IPS-18a (cell line): ENCODE measurements around the gene RGPD6.
"Not testable (repeated sequence)": the region's sequence is repeated elsewhere in the genome, so short reads cannot be mapped to it uniquely, and the experiment has no call there.

ENCODE experiments used
- H3K27ac ChIP-seq: one replicate; pipeline ENCODE4 v1.5.1; 2013; ENCODE audit warnings: low read length
- H3K27me3 ChIP-seq: one replicate; pipeline ENCODE4 v1.6.1; 2013; ENCODE audit warnings: mild to moderate bottlenecking, low read length; ENCODE audit not compliant: control insufficient read depth, insufficient read depth
- H3K36me3 ChIP-seq: one replicate; pipeline ENCODE4 v1.6.1; 2013; ENCODE audit warnings: low read depth, low read length; ENCODE audit not compliant: control insufficient read depth
- H3K4me1 ChIP-seq: one replicate; pipeline ENCODE4 v1.6.1; 2013; ENCODE audit warnings: low read depth, low read length; ENCODE audit not compliant: control insufficient read depth
- H3K4me3 ChIP-seq: one replicate; pipeline ENCODE4 v1.5.1; 2013; ENCODE audit warnings: low read length
- H3K9ac ChIP-seq: one replicate; pipeline ENCODE4 v1.6.1; 2013; ENCODE audit warnings: mild to moderate bottlenecking, low read length, moderate library complexity
- H3K9me3 ChIP-seq: one replicate; pipeline ENCODE4 v1.6.1; 2013; ENCODE audit warnings: low read depth, low read length; ENCODE audit not compliant: control insufficient read depth

The RGPD6 gene

DNA sequence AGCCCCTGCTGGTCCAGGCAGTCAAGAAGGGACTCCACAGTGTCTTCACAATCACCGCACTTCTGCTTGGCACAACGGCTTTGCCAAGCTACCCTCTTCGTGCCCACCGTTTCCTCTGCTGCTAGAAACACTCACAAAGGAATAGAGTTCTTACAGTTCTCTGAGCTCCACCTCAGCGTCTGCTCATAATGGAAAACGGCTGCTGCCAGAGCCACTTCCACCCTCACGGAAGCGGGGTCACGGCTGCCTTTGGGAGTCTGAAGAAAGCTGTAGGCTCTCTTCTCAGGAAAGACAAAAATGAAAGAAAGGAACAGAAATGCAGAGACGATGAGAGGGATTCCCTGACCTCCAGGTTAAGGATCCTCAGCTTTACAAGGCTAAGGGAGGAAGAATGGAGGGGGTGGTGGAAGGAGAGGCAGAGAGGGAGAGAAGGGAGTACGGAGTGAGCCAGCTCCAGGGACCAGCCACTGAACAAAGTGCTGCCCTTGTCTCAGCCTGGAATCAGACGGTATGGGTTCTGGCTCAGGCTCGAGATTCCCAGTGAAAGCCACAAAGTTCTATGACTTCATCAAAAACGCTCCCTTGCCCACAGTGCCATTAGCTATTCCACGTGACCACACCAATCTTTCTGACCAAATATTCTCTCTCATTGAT is 12.8 kb upstream of the RGPD6 start:
- H3K4me1 ChIP-seq, H3K36me3 ChIP-seq, H3K4me3 ChIP-seq, H3K9me3 ChIP-seq, H3K27ac ChIP-seq, H3K27me3 ChIP-seq, H3K9ac ChIP-seq: not testable (repeated sequence)

DNA sequence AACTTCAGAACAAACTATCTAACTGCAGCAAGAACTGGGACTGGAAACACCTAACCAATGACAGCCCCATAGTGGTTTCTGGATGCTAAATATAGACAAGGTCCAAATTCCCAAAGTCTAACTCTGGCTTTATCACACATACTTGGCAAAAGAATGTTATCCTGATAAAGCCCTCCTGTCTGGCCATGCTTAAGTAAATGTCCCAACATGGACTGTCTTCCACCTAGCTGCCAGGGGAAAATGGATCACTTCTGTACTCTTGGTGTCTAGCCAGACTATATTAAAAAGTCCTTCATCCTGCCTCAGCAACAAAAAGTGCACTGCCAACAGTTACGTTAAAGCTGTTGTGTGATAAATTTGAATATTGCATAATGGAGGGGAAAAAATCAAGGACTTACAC is 11.5 kb upstream of the RGPD6 start:
- H3K9me3 ChIP-seq, H3K27ac ChIP-seq, H3K27me3 ChIP-seq, H3K4me3 ChIP-seq, H3K36me3 ChIP-seq, H3K9ac ChIP-seq, H3K4me1 ChIP-seq: not testable (repeated sequence)

DNA sequence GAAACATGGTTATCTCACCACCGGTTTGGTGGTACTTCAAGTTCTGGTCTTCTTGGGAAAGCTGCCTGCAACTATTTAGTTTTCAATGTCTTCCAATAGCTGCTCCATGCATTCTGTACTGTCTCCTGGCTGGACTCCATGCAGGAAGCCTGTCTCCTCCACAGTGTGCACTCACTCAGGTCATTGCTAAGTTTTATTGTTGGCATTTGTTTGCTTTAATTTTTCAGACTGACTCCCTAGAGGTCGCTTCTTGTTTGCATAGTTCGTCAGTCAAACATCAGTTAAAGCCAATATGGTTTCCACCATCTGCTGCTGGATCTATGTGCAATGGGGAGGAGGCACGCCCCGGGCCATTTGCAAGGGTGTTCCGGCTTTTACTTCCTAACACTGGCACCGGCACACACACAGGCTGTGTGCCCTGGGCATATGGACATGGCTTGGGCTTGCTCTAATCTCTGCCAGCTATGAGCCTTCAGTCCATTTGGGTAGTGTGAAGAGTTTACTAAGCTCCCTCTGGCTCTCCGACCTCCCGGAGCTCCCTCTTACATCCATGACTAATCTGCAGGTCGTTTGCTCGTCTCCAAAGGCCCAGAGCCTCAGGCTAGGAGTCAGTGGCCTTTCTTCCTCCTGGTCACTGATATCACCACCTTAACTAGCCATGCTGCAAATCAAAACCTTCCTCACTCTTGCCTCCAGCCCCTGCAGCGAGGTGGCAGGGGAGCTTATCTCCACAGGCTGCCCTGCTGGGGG is 2.4 kb upstream of the RGPD6 start:
- not testable (repeated sequence) for H3K9me3 ChIP-seq, H3K9ac ChIP-seq, H3K27ac ChIP-seq, H3K4me3 ChIP-seq, H3K27me3 ChIP-seq, H3K36me3 ChIP-seq, H3K4me1 ChIP-seq

DNA sequence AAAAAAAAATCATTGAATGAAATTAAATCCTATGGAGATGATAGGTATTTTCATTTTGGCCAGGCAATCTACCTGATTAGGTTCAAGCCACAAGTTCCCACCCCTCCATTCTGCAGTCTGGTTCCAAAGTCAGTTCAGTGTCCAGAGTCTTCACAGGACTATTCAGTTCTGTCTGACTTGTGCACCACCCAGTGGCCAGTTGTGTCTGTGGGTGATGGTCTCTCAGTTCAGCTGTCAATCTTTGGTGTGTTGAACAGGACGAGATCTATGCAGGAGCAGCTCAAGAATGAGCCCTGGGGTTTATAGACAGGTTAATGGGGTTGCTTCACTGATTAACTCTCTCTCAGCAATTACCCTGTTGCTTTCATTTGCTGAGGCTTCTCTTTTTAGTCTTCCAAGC is 1.4 kb upstream of the RGPD6 start:
- H3K27ac ChIP-seq, H3K9ac ChIP-seq, H3K36me3 ChIP-seq, H3K4me3 ChIP-seq, H3K9me3 ChIP-seq, H3K4me1 ChIP-seq, H3K27me3 ChIP-seq: not testable (repeated sequence)

DNA sequence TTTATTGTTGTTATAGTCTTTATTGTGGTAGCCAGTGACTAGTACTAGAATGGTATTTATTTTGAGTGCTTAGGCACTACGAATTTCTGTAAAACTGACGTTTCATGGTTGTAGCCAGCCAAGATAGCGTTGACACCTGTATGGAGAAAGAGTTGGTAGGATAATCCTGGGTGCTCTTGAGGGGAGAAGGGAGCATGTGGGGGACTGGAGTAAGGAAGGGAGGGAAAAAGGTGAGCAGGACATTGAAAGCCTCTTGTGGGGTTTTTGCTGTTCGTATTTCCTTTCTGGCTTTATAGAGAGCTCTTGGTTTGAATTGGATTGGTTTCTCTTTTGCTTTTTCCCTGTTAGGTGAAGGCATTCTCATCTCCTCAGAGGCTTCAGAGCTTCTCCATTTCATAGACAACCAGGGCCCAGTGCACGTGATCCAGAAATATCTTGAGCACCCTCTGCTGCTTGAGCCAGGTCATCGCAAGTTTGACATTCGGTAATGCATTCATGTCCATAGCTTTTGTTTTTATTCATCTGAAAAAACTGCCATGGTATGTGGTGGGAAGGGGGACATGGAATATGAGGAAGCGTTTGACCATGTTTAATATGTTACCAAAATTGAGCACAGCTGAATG is 77.2 kb downstream of the RGPD6 start:
- H3K27ac ChIP-seq, H3K9me3 ChIP-seq, H3K4me3 ChIP-seq, H3K27me3 ChIP-seq, H3K4me1 ChIP-seq, H3K36me3 ChIP-seq, H3K9ac ChIP-seq: not testable (repeated sequence)

DNA sequence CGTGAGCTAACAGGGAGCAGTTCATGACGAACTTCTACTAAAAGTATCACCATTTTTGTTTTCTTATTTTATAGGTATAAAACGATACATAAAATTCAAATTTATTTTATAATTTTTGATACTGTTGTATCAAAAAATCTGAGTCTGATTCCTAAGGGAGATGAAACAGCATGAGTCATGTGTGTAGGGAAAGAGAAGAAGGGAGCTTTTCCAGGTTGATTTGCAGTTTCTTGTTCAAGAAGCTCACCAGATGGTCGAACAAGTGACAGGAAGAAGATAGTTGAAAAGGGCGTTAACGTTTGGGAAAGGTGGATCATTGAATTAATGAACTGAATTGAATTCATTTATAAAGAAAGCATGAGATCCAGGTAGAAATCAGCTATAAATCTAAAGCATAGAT is 81.0 kb downstream of the RGPD6 start:
- H3K9me3 ChIP-seq, H3K27me3 ChIP-seq, H3K36me3 ChIP-seq, H3K27ac ChIP-seq, H3K4me1 ChIP-seq, H3K4me3 ChIP-seq, H3K9ac ChIP-seq: not testable (repeated sequence)

DNA sequence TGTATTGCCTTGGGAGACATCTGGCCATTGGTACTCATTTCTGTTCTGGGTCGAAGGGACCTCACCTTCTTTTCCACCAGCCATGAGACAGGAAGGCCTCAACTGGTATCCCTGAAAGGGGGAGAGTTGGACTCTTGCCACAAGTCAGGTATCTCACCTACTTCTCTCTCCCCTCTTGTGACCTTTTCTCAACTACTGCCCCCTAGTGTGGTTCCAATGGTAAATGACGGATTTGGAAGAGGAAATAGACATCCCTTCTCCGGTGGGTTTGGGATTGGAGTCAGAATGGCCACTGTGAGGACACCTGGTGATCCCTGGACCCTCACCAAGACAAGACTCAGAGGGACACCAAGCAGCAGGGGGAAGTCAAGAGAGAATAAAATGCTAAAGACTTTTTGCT is 82.5 kb downstream of the RGPD6 start:
- not testable (repeated sequence) for H3K4me1 ChIP-seq, H3K36me3 ChIP-seq, H3K27ac ChIP-seq, H3K9ac ChIP-seq, H3K9me3 ChIP-seq, H3K27me3 ChIP-seq, H3K4me3 ChIP-seq

DNA sequence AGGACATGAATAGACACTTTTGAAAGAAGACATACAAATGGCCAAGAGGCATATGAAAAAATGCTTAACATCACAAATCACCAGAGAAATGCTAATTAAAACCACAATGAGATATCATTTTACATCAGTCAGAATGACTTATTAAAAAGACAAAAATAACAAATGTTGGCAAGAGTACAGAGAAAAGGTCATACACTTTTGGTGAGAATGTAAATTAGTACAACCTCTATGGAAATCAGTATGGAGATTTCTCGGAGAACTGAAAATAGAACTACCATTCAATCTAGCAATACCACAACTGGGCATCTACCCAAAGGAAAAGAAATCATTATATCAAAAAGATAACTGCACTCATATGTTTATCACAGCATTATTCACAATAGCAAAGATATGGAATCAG is 88.0 kb downstream of the RGPD6 start:
- not testable (repeated sequence) for H3K9ac ChIP-seq, H3K36me3 ChIP-seq, H3K27me3 ChIP-seq, H3K4me3 ChIP-seq, H3K27ac ChIP-seq, H3K4me1 ChIP-seq, H3K9me3 ChIP-seq

DNA sequence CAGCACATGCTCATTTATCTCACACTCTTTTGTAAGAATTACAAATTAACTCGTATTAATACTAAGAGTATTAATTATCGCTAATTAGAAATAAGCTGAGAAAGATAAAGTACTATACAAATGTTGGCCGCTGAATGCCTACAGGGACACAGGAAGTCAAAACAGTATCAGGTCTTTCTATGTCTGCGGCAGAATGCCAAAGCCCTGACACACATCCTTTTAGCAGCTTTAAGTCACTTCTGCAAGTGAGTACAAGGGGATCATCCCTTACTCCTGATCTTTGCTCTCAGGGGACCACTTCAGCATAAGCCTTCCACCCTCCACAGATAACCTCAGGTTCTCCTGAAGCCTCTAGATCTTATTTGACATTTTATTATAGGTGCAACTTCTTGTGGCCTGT is 94.3 kb downstream of the RGPD6 start:
- not testable (repeated sequence) for H3K27ac ChIP-seq, H3K9ac ChIP-seq, H3K9me3 ChIP-seq, H3K4me1 ChIP-seq, H3K27me3 ChIP-seq, H3K36me3 ChIP-seq, H3K4me3 ChIP-seq

DNA sequence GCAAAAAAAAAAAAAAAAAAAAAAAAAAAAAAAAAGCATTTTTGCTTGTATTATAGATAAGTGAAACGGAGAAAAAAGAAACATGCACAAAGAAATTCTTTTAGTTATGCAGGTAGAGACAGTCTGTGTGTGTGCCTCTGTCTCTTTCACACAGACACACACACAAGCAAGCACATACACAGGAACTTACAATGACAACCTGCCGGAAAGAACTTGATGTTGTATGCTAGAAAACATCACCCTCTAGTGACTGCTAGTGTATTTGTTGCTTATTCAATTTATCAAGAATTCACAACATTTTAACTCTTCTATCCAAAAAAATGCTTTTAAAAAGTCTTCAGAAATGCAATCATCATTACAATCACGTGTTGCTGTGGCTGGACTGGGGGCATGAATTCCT is 95.8 kb downstream of the RGPD6 start:
- not testable (repeated sequence) for H3K27ac ChIP-seq, H3K36me3 ChIP-seq, H3K4me1 ChIP-seq, H3K9ac ChIP-seq, H3K27me3 ChIP-seq, H3K4me3 ChIP-seq, H3K9me3 ChIP-seq

DNA sequence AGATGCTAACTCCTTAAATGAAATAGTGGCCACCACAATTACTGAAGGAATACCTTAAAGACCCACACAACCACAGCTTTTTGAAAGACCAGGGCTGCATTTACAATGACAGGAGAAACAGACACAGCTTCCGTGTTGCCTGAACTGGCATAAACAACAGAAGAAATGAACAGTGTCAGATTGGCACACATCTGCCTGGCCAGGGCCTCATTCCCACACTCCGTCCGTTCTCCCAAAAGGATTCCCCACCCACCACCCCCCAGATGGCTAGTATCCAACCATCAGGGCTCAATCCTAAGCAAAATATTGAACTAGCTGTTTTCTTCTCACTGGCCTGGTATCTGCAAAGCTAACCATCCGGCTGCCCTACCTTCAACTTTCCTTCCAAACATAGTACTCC is 96.9 kb downstream of the RGPD6 start:
- H3K4me3 ChIP-seq, H3K9ac ChIP-seq, H3K27me3 ChIP-seq, H3K4me1 ChIP-seq, H3K27ac ChIP-seq, H3K9me3 ChIP-seq, H3K36me3 ChIP-seq: not testable (repeated sequence)

DNA sequence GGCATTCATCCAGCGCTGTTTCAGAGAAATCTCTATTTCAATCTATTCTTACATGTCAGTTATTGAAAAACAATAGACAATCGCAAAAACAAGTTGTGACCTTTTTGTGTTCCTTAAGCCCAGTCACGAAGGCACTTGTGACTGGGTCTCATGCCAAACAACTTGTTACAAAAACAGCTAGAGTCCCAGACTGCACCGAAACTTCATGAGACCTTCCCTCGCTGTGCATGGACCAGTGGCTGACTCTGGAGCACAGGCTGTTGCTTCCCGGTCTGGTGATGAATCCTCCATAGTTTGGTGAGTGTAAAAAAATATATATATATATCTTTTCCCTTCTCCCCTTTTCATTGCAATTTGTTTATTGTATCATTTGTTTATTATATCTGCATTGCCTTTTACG is 99.7 kb downstream of the RGPD6 start:
- not testable (repeated sequence) for H3K27me3 ChIP-seq, H3K9ac ChIP-seq, H3K4me3 ChIP-seq, H3K36me3 ChIP-seq, H3K9me3 ChIP-seq, H3K4me1 ChIP-seq, H3K27ac ChIP-seq
